OCI-LY3 (cell line): ENCODE results near the gene CRHR2.

Experiments used
- EZH2phosphoT487 ChIP-seq: fragments of 200-600 bp; shearing (Covaris generic); IDR thresholded peaks from 2 replicates; pipeline ENCODE4 v1.6.1; 2018; ENCODE audit warnings: antibody characterized with exemption, mixed run types, low read depth
- TF ChIP-seq, protein P1 (sequence below): fragments of 200-600, 300-600 bp; sonication (generic); IDR thresholded peaks from 2 replicates; pipeline ENCODE4 v1.5.1; 2014; ENCODE audit warnings: antibody characterized with exemption, low read length, low read depth

DNA sequence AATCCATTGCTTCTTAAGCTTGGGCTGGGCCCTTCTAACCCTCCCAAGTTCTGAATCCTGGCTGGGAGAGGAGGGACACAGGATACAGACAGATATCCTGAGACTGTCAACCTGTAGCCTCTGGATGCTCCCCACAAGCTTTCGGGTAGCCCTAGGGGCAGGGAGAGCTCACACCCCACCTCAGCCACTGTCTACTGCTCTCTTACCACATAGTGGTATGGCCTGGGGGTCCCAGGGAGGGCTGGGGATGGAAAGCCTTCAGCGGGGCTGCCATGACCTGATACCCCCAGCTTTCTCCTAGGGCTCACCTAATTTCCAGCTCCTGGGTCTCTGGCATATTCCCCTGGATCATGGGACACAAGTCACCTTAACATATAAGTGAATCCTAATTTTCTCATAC is 25.1 kb downstream of the CRHR2 start:
- TF ChIP-seq, protein P1, sequence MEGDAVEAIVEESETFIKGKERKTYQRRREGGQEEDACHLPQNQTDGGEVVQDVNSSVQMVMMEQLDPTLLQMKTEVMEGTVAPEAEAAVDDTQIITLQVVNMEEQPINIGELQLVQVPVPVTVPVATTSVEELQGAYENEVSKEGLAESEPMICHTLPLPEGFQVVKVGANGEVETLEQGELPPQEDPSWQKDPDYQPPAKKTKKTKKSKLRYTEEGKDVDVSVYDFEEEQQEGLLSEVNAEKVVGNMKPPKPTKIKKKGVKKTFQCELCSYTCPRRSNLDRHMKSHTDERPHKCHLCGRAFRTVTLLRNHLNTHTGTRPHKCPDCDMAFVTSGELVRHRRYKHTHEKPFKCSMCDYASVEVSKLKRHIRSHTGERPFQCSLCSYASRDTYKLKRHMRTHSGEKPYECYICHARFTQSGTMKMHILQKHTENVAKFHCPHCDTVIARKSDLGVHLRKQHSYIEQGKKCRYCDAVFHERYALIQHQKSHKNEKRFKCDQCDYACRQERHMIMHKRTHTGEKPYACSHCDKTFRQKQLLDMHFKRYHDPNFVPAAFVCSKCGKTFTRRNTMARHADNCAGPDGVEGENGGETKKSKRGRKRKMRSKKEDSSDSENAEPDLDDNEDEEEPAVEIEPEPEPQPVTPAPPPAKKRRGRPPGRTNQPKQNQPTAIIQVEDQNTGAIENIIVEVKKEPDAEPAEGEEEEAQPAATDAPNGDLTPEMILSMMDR, result no peak
- no peak for TF ChIP-seq EZH2phosphoT487
